ENCODE measurements around the gene PTPN14. TPM values are rescaled to one million over a fixed set of nuclear protein-coding genes. Genes with fewer than 3 reads are reported as not detected.

Gene PTPN14
- total and polyA plus RNA-seq, 2 donors from 2014 or later = 5.1 to 87.2 TPM

GRCh38 chr1:214546886-214547641 lies 4.3 kb downstream of the PTPN14 start:
- Histone ChIP-seq H3K27ac (ENCODE audit: low read depth in 2 of 2, low read length in 2 of 2) (no peak overlapping the region), H3K9me3 (ENCODE audit: control insufficient read depth in 2 of 3, insufficient read depth in 1 of 3, low read length in 3 of 3) (no peaks in the 10 kb centered on the region), H3K9ac (ENCODE audit: low read length in 3 of 3) (peak overlapping the region in 1 of 3 donors; percentile 0), H3K4me3 (ENCODE audit: low read length in 3 of 3) (no peak overlapping the region), H3K27me3 (ENCODE audit: control insufficient read depth, insufficient read depth, low read length) (no peaks in the 10 kb centered on the region), H3K4me1 (ENCODE audit: control insufficient read depth in 2 of 3, insufficient read depth in 2 of 3, low read depth in 1 of 3, low read length in 3 of 3) (peaks cover 6 to 25% (median 21%) of the 10 kb centered on the region in 3 donors), H3K36me3 (ENCODE audit: control insufficient read depth in 2 of 3, insufficient read depth in 3 of 3, low read length in 3 of 3) (no peaks in the 10 kb centered on the region)
- TF ChIP-seq, protein P1, sequence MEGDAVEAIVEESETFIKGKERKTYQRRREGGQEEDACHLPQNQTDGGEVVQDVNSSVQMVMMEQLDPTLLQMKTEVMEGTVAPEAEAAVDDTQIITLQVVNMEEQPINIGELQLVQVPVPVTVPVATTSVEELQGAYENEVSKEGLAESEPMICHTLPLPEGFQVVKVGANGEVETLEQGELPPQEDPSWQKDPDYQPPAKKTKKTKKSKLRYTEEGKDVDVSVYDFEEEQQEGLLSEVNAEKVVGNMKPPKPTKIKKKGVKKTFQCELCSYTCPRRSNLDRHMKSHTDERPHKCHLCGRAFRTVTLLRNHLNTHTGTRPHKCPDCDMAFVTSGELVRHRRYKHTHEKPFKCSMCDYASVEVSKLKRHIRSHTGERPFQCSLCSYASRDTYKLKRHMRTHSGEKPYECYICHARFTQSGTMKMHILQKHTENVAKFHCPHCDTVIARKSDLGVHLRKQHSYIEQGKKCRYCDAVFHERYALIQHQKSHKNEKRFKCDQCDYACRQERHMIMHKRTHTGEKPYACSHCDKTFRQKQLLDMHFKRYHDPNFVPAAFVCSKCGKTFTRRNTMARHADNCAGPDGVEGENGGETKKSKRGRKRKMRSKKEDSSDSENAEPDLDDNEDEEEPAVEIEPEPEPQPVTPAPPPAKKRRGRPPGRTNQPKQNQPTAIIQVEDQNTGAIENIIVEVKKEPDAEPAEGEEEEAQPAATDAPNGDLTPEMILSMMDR (IDR thresholded peaks at IDR 0.05; ENCODE audit: borderline replicate concordance, extremely low read depth, insufficient read depth) = no peak
- no peak for FAIRE-seq
- intact Hi-C loops (cut with DNase I) = no loop called here
- no peak for DNase-seq

GRCh38 chr1:214546084-214546483 lies 5.3 kb downstream of the PTPN14 start:
- DNase-seq (peak in 3 of 5 donors; percentile 37 to 69 (median 69)), FAIRE-seq (no peak)
- Histone ChIP-seq H3K27me3 (ENCODE audit: control insufficient read depth, insufficient read depth, low read length) (no peaks in the 10 kb centered on the region), H3K4me3 (ENCODE audit: low read length in 3 of 3) (no peak overlapping the region), H3K9ac (ENCODE audit: low read length in 3 of 3) (no peak overlapping the region), H3K27ac (ENCODE audit: low read depth in 2 of 2, low read length in 2 of 2) (no peak overlapping the region), H3K4me1 (ENCODE audit: control insufficient read depth in 2 of 3, insufficient read depth in 2 of 3, low read depth in 1 of 3, low read length in 3 of 3) (peaks cover 6 to 25% (median 21%) of the 10 kb centered on the region in 3 donors), H3K9me3 (ENCODE audit: control insufficient read depth in 2 of 3, insufficient read depth in 1 of 3, low read length in 3 of 3) (no peaks in the 10 kb centered on the region), H3K36me3 (ENCODE audit: control insufficient read depth in 2 of 3, insufficient read depth in 3 of 3, low read length in 3 of 3) (no peaks in the 10 kb centered on the region)
- intact Hi-C loops (cut with DNase I) = no loop called here
- TF ChIP-seq, protein P1 (IDR thresholded peaks at IDR 0.05; ENCODE audit: borderline replicate concordance, extremely low read depth, insufficient read depth) = no peak

DNA sequence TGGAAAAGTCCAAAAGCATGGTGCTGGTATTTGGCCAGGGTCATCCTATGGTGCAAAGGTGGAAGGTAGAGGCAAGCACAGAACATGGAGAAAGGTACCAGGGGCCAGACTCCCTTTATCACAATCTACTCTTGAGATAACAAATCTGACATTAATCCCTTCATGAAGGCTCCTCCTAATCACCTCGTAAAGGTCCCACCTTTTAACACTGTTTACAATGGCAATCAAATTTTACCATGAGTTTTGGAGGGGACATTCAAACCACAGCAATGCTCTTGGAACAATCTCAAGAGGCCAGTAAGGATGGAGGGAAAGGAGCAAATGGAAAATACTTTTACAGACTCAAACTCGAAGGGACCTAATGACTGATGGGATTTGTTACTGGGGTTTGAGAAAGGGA lies 6.1 kb downstream of the PTPN14 start:
- TF ChIP-seq, protein P1 (IDR thresholded peaks at IDR 0.05; ENCODE audit: borderline replicate concordance, extremely low read depth, insufficient read depth) = no peak
- Histone ChIP-seq H3K27me3 (ENCODE audit: control insufficient read depth, insufficient read depth, low read length) (no peaks in the 10 kb centered on the region), H3K27ac (ENCODE audit: low read depth in 2 of 2, low read length in 2 of 2) (no peak overlapping the region), H3K36me3 (ENCODE audit: control insufficient read depth in 2 of 3, insufficient read depth in 3 of 3, low read length in 3 of 3) (no peaks in the 10 kb centered on the region), H3K4me1 (ENCODE audit: control insufficient read depth in 2 of 3, insufficient read depth in 2 of 3, low read depth in 1 of 3, low read length in 3 of 3) (peaks cover 6 to 25% (median 18%) of the 10 kb centered on the region in 3 donors), H3K9ac (ENCODE audit: low read length in 3 of 3) (no peak overlapping the region), H3K4me3 (ENCODE audit: low read length in 3 of 3) (no peak overlapping the region), H3K9me3 (ENCODE audit: control insufficient read depth in 2 of 3, insufficient read depth in 1 of 3, low read length in 3 of 3) (no peaks in the 10 kb centered on the region)
- intact Hi-C loops (cut with DNase I) = no loop called here
- FAIRE-seq (no peak), DNase-seq (no peak)

Data from kidney (tissue), 14 donors.